ENCODE data around the gene SVOP.

The SVOP gene

DNA sequence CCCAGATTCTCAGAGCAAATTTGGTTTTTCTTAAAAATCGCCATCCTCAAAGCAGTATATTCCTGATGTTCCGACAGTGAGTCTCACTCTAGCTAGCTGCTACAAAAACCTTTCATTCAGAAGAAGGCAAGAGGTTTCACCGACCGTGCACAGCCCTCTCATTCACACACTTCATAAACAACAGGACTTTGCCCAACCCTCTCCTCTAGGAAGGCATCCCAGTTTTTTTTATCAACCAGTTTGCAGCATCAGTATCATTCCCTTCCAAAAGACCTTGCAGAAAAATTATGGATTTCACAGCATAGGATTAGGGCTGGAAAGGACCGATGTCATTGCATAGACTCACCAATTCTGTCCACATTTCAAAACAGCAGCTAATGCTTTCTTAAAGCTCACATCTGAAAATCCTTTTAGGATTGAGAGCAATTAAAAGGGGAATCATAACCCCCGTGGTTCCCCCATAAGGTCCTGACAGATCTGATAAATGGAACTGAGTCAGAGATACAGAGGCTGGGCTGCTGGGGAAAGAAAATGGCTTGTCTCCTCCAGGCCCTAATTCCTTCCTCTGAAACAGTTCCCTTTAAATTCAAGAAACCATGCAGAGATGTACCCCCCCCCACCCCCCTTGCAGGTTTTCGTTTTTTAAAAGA lies 597 bp downstream of the SVOP start:
- H4K20me1 ChIP-seq (ENCODE audit: insufficient read depth, low read length), result no peaks in the 10 kb centered on the region
- no peaks in the 10 kb centered on the region for H3K9me3 ChIP-seq (ENCODE audit: insufficient read depth, low read length, severe bottlenecking)
- H3K4me3 ChIP-seq (ENCODE audit: low read depth in 1 of 2, low read length in 2 of 2), result no peak overlapping the region
- H3K27me3 ChIP-seq (ENCODE audit: insufficient read depth, low read length, poor library complexity), result no peaks in the 10 kb centered on the region
- no peaks in the 10 kb centered on the region for H3K4me1 ChIP-seq (ENCODE audit: insufficient read depth, low read length)
- H3K36me3 ChIP-seq (ENCODE audit: insufficient read depth, low read length), result no peaks in the 10 kb centered on the region
- no peak overlapping the region for H3K27ac ChIP-seq (ENCODE audit: low read length)
- H2AFZ ChIP-seq (ENCODE audit: low read depth, low read length), result no peak overlapping the region
- H3K9ac ChIP-seq (ENCODE audit: low read depth, low read length), result no peak overlapping the region
- TF ChIP-seq, protein P1, sequence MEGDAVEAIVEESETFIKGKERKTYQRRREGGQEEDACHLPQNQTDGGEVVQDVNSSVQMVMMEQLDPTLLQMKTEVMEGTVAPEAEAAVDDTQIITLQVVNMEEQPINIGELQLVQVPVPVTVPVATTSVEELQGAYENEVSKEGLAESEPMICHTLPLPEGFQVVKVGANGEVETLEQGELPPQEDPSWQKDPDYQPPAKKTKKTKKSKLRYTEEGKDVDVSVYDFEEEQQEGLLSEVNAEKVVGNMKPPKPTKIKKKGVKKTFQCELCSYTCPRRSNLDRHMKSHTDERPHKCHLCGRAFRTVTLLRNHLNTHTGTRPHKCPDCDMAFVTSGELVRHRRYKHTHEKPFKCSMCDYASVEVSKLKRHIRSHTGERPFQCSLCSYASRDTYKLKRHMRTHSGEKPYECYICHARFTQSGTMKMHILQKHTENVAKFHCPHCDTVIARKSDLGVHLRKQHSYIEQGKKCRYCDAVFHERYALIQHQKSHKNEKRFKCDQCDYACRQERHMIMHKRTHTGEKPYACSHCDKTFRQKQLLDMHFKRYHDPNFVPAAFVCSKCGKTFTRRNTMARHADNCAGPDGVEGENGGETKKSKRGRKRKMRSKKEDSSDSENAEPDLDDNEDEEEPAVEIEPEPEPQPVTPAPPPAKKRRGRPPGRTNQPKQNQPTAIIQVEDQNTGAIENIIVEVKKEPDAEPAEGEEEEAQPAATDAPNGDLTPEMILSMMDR (IDR thresholded peaks at IDR 0.05; ENCODE audit: borderline replicate concordance, extremely low read depth, low read length, poor library complexity, severe bottlenecking), result no peak
- TF ChIP-seq EZH2 (IDR thresholded peaks at IDR 0.05; ENCODE audit: borderline replicate concordance, low read depth, low read length, severe bottlenecking), result no peak
- DNase-seq (no peak), ATAC-seq (ENCODE audit: insufficient read depth, low read depth) (no peak)
- no peak overlapping the region for H3K4me2 ChIP-seq (ENCODE audit: insufficient read depth, low read length)
- H3K79me2 ChIP-seq (ENCODE audit: insufficient read depth, low read length), result no peaks in the 10 kb centered on the region

GRCh38 chr12:109018296-109018695 lies 2.6 kb downstream of the SVOP start:
- H3K4me2 ChIP-seq (ENCODE audit: insufficient read depth, low read length), result no peak overlapping the region
- TF ChIP-seq, protein P1 (IDR thresholded peaks at IDR 0.05; ENCODE audit: borderline replicate concordance, extremely low read depth, low read length, poor library complexity, severe bottlenecking), result no peak
- TF ChIP-seq EZH2 (IDR thresholded peaks at IDR 0.05; ENCODE audit: borderline replicate concordance, low read depth, low read length, severe bottlenecking), result no peak
- no peak overlapping the region for H3K27ac ChIP-seq (ENCODE audit: low read length)
- no peak overlapping the region for H2AFZ ChIP-seq (ENCODE audit: low read depth, low read length)
- no peak overlapping the region for H3K9ac ChIP-seq (ENCODE audit: low read depth, low read length)
- DNase-seq (no peak), ATAC-seq (ENCODE audit: insufficient read depth, low read depth) (no peak)
- no peaks in the 10 kb centered on the region for H4K20me1 ChIP-seq (ENCODE audit: insufficient read depth, low read length)
- no peaks in the 10 kb centered on the region for H3K79me2 ChIP-seq (ENCODE audit: insufficient read depth, low read length)
- H3K9me3 ChIP-seq (ENCODE audit: insufficient read depth, low read length, severe bottlenecking), result no peaks in the 10 kb centered on the region
- no peaks in the 10 kb centered on the region for H3K36me3 ChIP-seq (ENCODE audit: insufficient read depth, low read length)
- no peaks in the 10 kb centered on the region for H3K4me1 ChIP-seq (ENCODE audit: insufficient read depth, low read length)
- no peaks in the 10 kb centered on the region for H3K27me3 ChIP-seq (ENCODE audit: insufficient read depth, low read length, poor library complexity)
- no peak overlapping the region for H3K4me3 ChIP-seq (ENCODE audit: low read depth in 1 of 2, low read length in 2 of 2)

GRCh38 chr12:109016978-109017377 lies 3.9 kb downstream of the SVOP start:
- Histone ChIP-seq H3K79me2 (ENCODE audit: insufficient read depth, low read length) (no peaks in the 10 kb centered on the region), H3K27ac (ENCODE audit: low read length) (no peak overlapping the region), H4K20me1 (ENCODE audit: insufficient read depth, low read length) (no peaks in the 10 kb centered on the region), H3K4me2 (ENCODE audit: insufficient read depth, low read length) (no peak overlapping the region), H3K4me1 (ENCODE audit: insufficient read depth, low read length) (no peaks in the 10 kb centered on the region), H3K4me3 (ENCODE audit: low read depth in 1 of 2, low read length in 2 of 2) (no peak overlapping the region), H3K9me3 (ENCODE audit: insufficient read depth, low read length, severe bottlenecking) (no peaks in the 10 kb centered on the region), H3K27me3 (ENCODE audit: insufficient read depth, low read length, poor library complexity) (no peaks in the 10 kb centered on the region), H2AFZ (ENCODE audit: low read depth, low read length) (no peak overlapping the region), H3K36me3 (ENCODE audit: insufficient read depth, low read length) (no peaks in the 10 kb centered on the region), H3K9ac (ENCODE audit: low read depth, low read length) (no peak overlapping the region)
- DNase-seq (no peak), ATAC-seq (ENCODE audit: insufficient read depth, low read depth) (no peak)
- no peak for TF ChIP-seq EZH2 (IDR thresholded peaks at IDR 0.05; ENCODE audit: borderline replicate concordance, low read depth, low read length, severe bottlenecking)
- TF ChIP-seq, protein P1 (IDR thresholded peaks at IDR 0.05; ENCODE audit: borderline replicate concordance, extremely low read depth, low read length, poor library complexity, severe bottlenecking), result no peak

Measured in DND-41 (cell line).